Astrocyte (in vitro differentiated cells and primary cell): ENCODE results near the gene CACNA1F. TPM values are rescaled to one million over a fixed set of nuclear protein-coding genes. Genes with fewer than 3 reads are reported as not detected.

Experiments
- DNase-seq: peaks from one replicate; pipeline ENCODE4 v3.0.0-alpha.2; 2010; ENCODE audit warnings: low read depth
- FAIRE-seq: peaks from 2 replicates; lab custom pipeline; 2011; peaks lifted over from hg19 to GRCh38; lab: Jason Lieb, UNC
- H2AFZ ChIP-seq: 2 replicates; pipeline ENCODE4 v1.6.0; 2012; ENCODE audit warnings: low read depth, low read length, inconsistent platforms
- H3K27ac ChIP-seq: 2 replicates; pipeline ENCODE4 v1.5.1; 2011; ENCODE audit warnings: low read depth, low read length, inconsistent platforms
- H3K27me3 ChIP-seq: 2 replicates; pipeline ENCODE4 v1.6.0; 2011; ENCODE audit warnings: low read length, inconsistent platforms; ENCODE audit not compliant: insufficient read depth
- H3K36me3 ChIP-seq: 2 replicates; pipeline ENCODE4 v1.5.1; 2011; ENCODE audit warnings: low read length, inconsistent platforms; ENCODE audit not compliant: insufficient read depth
- H3K4me1 ChIP-seq: 2 replicates; pipeline ENCODE4 v1.5.1; 2011; ENCODE audit warnings: low read length, inconsistent platforms; ENCODE audit not compliant: insufficient read depth
- H3K4me2 ChIP-seq: 2 replicates; pipeline ENCODE4 v1.6.0; 2012; ENCODE audit warnings: low read length, inconsistent platforms
- H3K4me3 ChIP-seq: 2 replicates; pipeline ENCODE4 v1.5.1; 2011; ENCODE audit warnings: low read depth, mild to moderate bottlenecking, low read length, inconsistent platforms; ENCODE audit not compliant: insufficient read depth
- H3K79me2 ChIP-seq: 2 replicates; pipeline ENCODE4 v1.6.0; 2012; ENCODE audit warnings: mild to moderate bottlenecking, low read length, inconsistent platforms; ENCODE audit not compliant: insufficient read depth
- H3K9ac ChIP-seq: 2 replicates; pipeline ENCODE4 v1.6.0; 2012; ENCODE audit warnings: mild to moderate bottlenecking, low read length, inconsistent platforms
- H3K9me3 ChIP-seq: 2 replicates; pipeline ENCODE4 v1.5.1; 2012; ENCODE audit warnings: low read depth, mild to moderate bottlenecking, low read length, inconsistent platforms; ENCODE audit not compliant: insufficient read depth
- H4K20me1 ChIP-seq: 2 replicates; pipeline ENCODE4 v1.6.0; 2012; ENCODE audit warnings: low read length, inconsistent platforms; ENCODE audit not compliant: insufficient read depth
- H3K27ac Mint-ChIP-seq: one replicate; pipeline ENCODE4 v1.8.0; 2021; ENCODE audit warnings: mild to moderate bottlenecking, mixed read lengths; ENCODE audit not compliant: unreplicated experiment
- H3K27me3 Mint-ChIP-seq: one replicate; pipeline ENCODE4 v1.8.0; 2021; ENCODE audit warnings: low read depth, mixed read lengths; ENCODE audit not compliant: unreplicated experiment
- H3K36me3 Mint-ChIP-seq: one replicate; pipeline ENCODE4 v1.8.0; 2021; ENCODE audit warnings: low read depth, mixed read lengths; ENCODE audit not compliant: unreplicated experiment
- H3K4me1 Mint-ChIP-seq: one replicate; pipeline ENCODE4 v1.8.0; 2021; ENCODE audit warnings: low read depth, mixed read lengths; ENCODE audit not compliant: unreplicated experiment
- H3K4me3 Mint-ChIP-seq: one replicate; pipeline ENCODE4 v1.8.0; 2021; ENCODE audit warnings: mild to moderate bottlenecking, moderate library complexity, mixed read lengths; ENCODE audit not compliant: unreplicated experiment
- H3K9me3 Mint-ChIP-seq: one replicate; pipeline ENCODE4 v1.8.0; 2021; ENCODE audit warnings: mild to moderate bottlenecking, mixed read lengths; ENCODE audit not compliant: unreplicated experiment
- CTCF ChIP-seq: IDR thresholded peaks from 2 replicates; pipeline ENCODE4 v1.5.1; 2011; ENCODE audit warnings: low read depth, mild to moderate bottlenecking, inconsistent platforms, low read length, moderate library complexity; ENCODE audit not compliant: insufficient read depth
- EZH2 ChIP-seq: IDR thresholded peaks from 2 replicates; pipeline ENCODE4 v1.6.1; 2012; ENCODE audit warnings: mild to moderate bottlenecking, low read length, inconsistent platforms; ENCODE audit not compliant: insufficient read depth
- total RNA-seq: library from RNA; stranded (reverse); gene quantifications from 2 replicates; pipeline ENCODE4 v1.2.1, GENCODE V29; 2021

Gene CACNA1F
- total RNA-seq, 1 donor from 2014 or later = not detected

- H3K4me1 Mint-ChIP-seq = peaks cover 13% of the 10 kb centered on the region
- H3K9ac ChIP-seq = no peak overlapping the region
- TF ChIP-seq CTCF (no peak), EZH2 (no peak)
- H3K27me3 Mint-ChIP-seq = no peaks in the 10 kb centered on the region
- H3K4me3 ChIP-seq = no peak overlapping the region
- H3K4me3 Mint-ChIP-seq = no peak overlapping the region
- FAIRE-seq (no peak), DNase-seq (no peak)
- peaks cover 37% of the 10 kb centered on the region for H4K20me1 ChIP-seq
- H3K9me3 Mint-ChIP-seq = no peaks in the 10 kb centered on the region
- peaks cover 29% of the 10 kb centered on the region for H3K79me2 ChIP-seq
- no peak overlapping the region for H3K27ac Mint-ChIP-seq
- no peaks in the 10 kb centered on the region for H3K36me3 ChIP-seq
- peak overlapping the region; percentile 77 for H3K4me2 ChIP-seq
- H3K27me3 ChIP-seq = no peaks in the 10 kb centered on the region
- peaks cover 16% of the 10 kb centered on the region for H3K4me1 ChIP-seq
- no peaks in the 10 kb centered on the region for H3K9me3 ChIP-seq
- H3K27ac ChIP-seq = no peak overlapping the region
- H3K36me3 Mint-ChIP-seq = no peaks in the 10 kb centered on the region
- H2AFZ ChIP-seq = no peak overlapping the region
Measured at GRCh38 chrX:49273181-49273727, 40.1 kb upstream of the CACNA1F start.

GRCh38 chrX:49272421-49272820, 39.3 kb upstream of the CACNA1F start:
- no peaks in the 10 kb centered on the region for H3K36me3 ChIP-seq
- peaks cover 16% of the 10 kb centered on the region for H3K4me1 ChIP-seq
- peaks cover 37% of the 10 kb centered on the region for H4K20me1 ChIP-seq
- no peak overlapping the region for H3K9ac ChIP-seq
- H3K4me1 Mint-ChIP-seq = peaks cover 11% of the 10 kb centered on the region
- no peak for FAIRE-seq
- H3K27ac Mint-ChIP-seq = no peak overlapping the region
- peaks cover 29% of the 10 kb centered on the region for H3K79me2 ChIP-seq
- no peaks in the 10 kb centered on the region for H3K9me3 ChIP-seq
- TF ChIP-seq EZH2 = no peak
- no peak for TF ChIP-seq CTCF
- no peak overlapping the region for H3K4me3 ChIP-seq
- no peak overlapping the region for H2AFZ ChIP-seq
- H3K27me3 Mint-ChIP-seq = no peaks in the 10 kb centered on the region
- no peak for DNase-seq
- no peaks in the 10 kb centered on the region for H3K36me3 Mint-ChIP-seq
- no peaks in the 10 kb centered on the region for H3K27me3 ChIP-seq
- H3K4me3 Mint-ChIP-seq = no peak overlapping the region
- no peak overlapping the region for H3K27ac ChIP-seq
- no peaks in the 10 kb centered on the region for H3K9me3 Mint-ChIP-seq
- peak overlapping the region; percentile 77 for H3K4me2 ChIP-seq

DNA sequence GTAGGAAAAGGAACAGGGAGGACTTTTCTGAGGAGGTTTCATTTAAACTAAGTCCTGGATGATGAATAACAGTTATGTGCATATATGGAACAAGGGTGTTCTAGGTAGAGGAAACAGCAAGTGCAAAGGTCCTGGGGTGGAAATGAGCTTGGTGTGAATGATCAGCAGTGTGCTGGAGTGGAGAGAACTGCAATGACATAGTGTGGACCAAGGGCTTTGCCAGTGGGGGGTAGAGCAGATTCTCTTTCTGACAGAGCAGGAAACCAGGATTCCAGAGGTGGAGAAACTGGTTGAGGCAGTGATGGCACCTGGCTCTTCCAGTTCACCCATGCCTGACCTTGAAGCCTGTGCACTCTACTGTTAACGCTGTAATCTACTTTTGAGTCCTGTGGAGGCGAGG, 38.2 kb upstream of the CACNA1F start:
- Histone ChIP-seq H4K20me1 (peaks cover 37% of the 10 kb centered on the region), H3K4me3 (no peak overlapping the region), H3K27ac (no peak overlapping the region), H3K9me3 (no peaks in the 10 kb centered on the region), H2AFZ (no peak overlapping the region), H3K36me3 (no peaks in the 10 kb centered on the region), H3K79me2 (peaks cover 29% of the 10 kb centered on the region), H3K4me2 (peak overlapping the region; percentile 77), H3K9ac (no peak overlapping the region), H3K27me3 (no peaks in the 10 kb centered on the region), H3K4me1 (peaks cover 16% of the 10 kb centered on the region)
- no peaks in the 10 kb centered on the region for H3K36me3 Mint-ChIP-seq
- DNase-seq (no peak), FAIRE-seq (no peak)
- TF ChIP-seq CTCF (no peak), EZH2 (no peak)
- H3K9me3 Mint-ChIP-seq = no peaks in the 10 kb centered on the region
- H3K27me3 Mint-ChIP-seq = no peaks in the 10 kb centered on the region
- H3K4me3 Mint-ChIP-seq = peak overlapping the region; percentile 83
- peaks cover 11% of the 10 kb centered on the region for H3K4me1 Mint-ChIP-seq
- H3K27ac Mint-ChIP-seq = peak overlapping the region; percentile 68
